ENCODE measurements around the gene HPS5. TPM values are rescaled to one million over a fixed set of nuclear protein-coding genes. Genes with fewer than 3 reads are reported as not detected.

HPS5 gene
- 10 to 100 TPM in 2 of 3 donors, 1 to 10 TPM in 1; 9.8 to 16.6 (median 14.1) TPM for total RNA-seq
- long read RNA-seq, donor 1, full-length matches to known transcripts, result 6 of 7 reads
- long read RNA-seq, donor 1, partial matches to known transcripts, result 0 of 7 reads
- long read RNA-seq, donor 1, other reads (novel, unspliced or antisense), result 1 of 7 reads
- long read RNA-seq, donor 2, full-length matches to known transcripts, result 2 of 7 reads
- long read RNA-seq, donor 2, partial matches to known transcripts, result 3 of 7 reads
- long read RNA-seq, donor 2, other reads (novel, unspliced or antisense), result 2 of 7 reads

- intact Hi-C loops (cut with DNase I, micrococcal nuclease), result loop anchor here in 1 of 2 donors (5.0 kb wide), 1 partner anchor 75 kb away; no protein-coding TSS in a partner anchor
- DNase-seq (peak; percentile 95 to 98 (median 97)), ATAC-seq (peak; percentile 98)
- Histone ChIP-seq H3K36me3 (ENCODE audit: low read depth) (no peaks in the 10 kb centered on the region), H3K4me3 (peak within 1 kb of the TSS; percentile 71), H3K4me1 (ENCODE audit: low read depth) (peaks cover 32% of the 10 kb centered on the region), H3K9me3 (no peaks in the 10 kb centered on the region)
- no peak for TF ChIP-seq CTCF (IDR thresholded peaks at IDR 0.05)
Measured at GRCh38 chr11:18321969-18322711, at the start of gene HPS5, which contains the start of gene GTF2H1. Gene HPS5 (minus strand): TSS chr11:18322140. CDS start chr11:18317858, 4,282 bp downstream. Gene GTF2H1 (plus strand): TSS chr11:18322567. CDS start chr11:18333075, 10,508 bp downstream.

- ATAC-seq (peak; percentile 63), DNase-seq (no peak)
- intact Hi-C loops (cut with DNase I, micrococcal nuclease), result no loop called here
- no peaks in the 10 kb centered on the region for H3K4me1 ChIP-seq (ENCODE audit: low read depth)
- no peak for TF ChIP-seq CTCF (IDR thresholded peaks at IDR 0.05)
- H3K4me3 ChIP-seq, result no peak overlapping the region
- H3K9me3 ChIP-seq, result no peaks in the 10 kb centered on the region
- no peaks in the 10 kb centered on the region for H3K36me3 ChIP-seq (ENCODE audit: low read depth)
Measured at GRCh38 chr11:18371279-18371678, 49.3 kb upstream of the HPS5 start.

- H3K9me3 ChIP-seq, result no peaks in the 10 kb centered on the region
- TF ChIP-seq CTCF (IDR thresholded peaks at IDR 0.05), result no peak
- ATAC-seq (no peak), DNase-seq (no peak)
- H3K36me3 ChIP-seq (ENCODE audit: low read depth), result peaks cover 3% of the 10 kb centered on the region
- no peaks in the 10 kb centered on the region for H3K4me1 ChIP-seq (ENCODE audit: low read depth)
- no peak overlapping the region for H3K4me3 ChIP-seq
- intact Hi-C loops (cut with DNase I, micrococcal nuclease), result no loop called here
Measured at GRCh38 chr11:18369398-18369797, 47.5 kb upstream of the HPS5 start.

- intact Hi-C loops (cut with DNase I, micrococcal nuclease), result no loop called here
- no peak for DNase-seq
- Histone ChIP-seq H3K4me1 (ENCODE audit: low read depth) (no peaks in the 10 kb centered on the region), H3K4me3 (no peak overlapping the region), H3K9me3 (no peaks in the 10 kb centered on the region), H3K36me3 (ENCODE audit: low read depth) (peaks cover 3% of the 10 kb centered on the region)
- no peak for TF ChIP-seq CTCF (IDR thresholded peaks at IDR 0.05)
- no peak for ATAC-seq
Measured at GRCh38 chr11:18368221-18368620, 46.3 kb upstream of the HPS5 start.

- Histone ChIP-seq H3K4me3 (no peak overlapping the region), H3K36me3 (ENCODE audit: low read depth) (peaks cover 3% of the 10 kb centered on the region), H3K9me3 (no peaks in the 10 kb centered on the region), H3K4me1 (ENCODE audit: low read depth) (no peaks in the 10 kb centered on the region)
- DNase-seq, result no peak
- no peak for ATAC-seq
- intact Hi-C loops (cut with DNase I, micrococcal nuclease), result no loop called here
- TF ChIP-seq CTCF (IDR thresholded peaks at IDR 0.05), result no peak
Measured at GRCh38 chr11:18367431-18367830, 45.5 kb upstream of the HPS5 start.

Measured in mucosa of descending colon (tissue), 3 donors.